AG04450 (cell line): ENCODE measurements around the gene HORMAD1. TPM values are rescaled to one million over a fixed set of nuclear protein-coding genes. Genes with fewer than 3 reads are reported as not detected.

ENCODE experiments used
- CTCF ChIA-PET: fragments of 300-600, 350-600 bp; formaldehyde crosslinking; extraction: SDS; loops from one replicate; lab custom pipeline; 2022; ENCODE audit warnings: antibody characterized with exemption, inconsistent platforms; lab: Charles Lee
- POLR2A ChIA-PET: fragments of 350-600 bp; formaldehyde crosslinking; extraction: SDS; loops from one replicate; lab custom pipeline; 2021; ENCODE audit warnings: antibody characterized with exemption, inconsistent platforms; lab: Yijun Ruan, JAX
- DNase-seq: peaks from one replicate; pipeline ENCODE4 v3.0.0-alpha.2; 2011; ENCODE audit warnings: low read depth, low spot score
- H3K27ac ChIP-seq: one replicate; pipeline ENCODE4 v1.5.1; 2012; ENCODE audit warnings: low read depth, low read length, control low read depth
- H3K27me3 ChIP-seq: one replicate; pipeline ENCODE4 v1.6.0; 2012; ENCODE audit warnings: low read length; ENCODE audit not compliant: control insufficient read depth, insufficient read depth
- H3K4me3 ChIP-seq: 2 replicates; pipeline ENCODE4 v1.5.1; 2011; ENCODE audit warnings: mild to moderate bottlenecking, low read depth, low read length, control low read depth
- H3K9me3 ChIP-seq: 2 replicates; pipeline ENCODE4 v1.5.1; 2012; ENCODE audit warnings: low read length; ENCODE audit not compliant: control insufficient read depth, insufficient read depth
- CTCF ChIP-seq: IDR thresholded peaks from 2 replicates; pipeline ENCODE4 v1.5.1; 2011; ENCODE audit warnings: low read depth, low read length, control low read depth, inconsistent platforms
- polyA plus RNA-seq: library from polyadenylated mRNA; depleted of rRNA; stranded (reverse); fragments of >200 nt; gene quantifications from 2 replicates; pipeline ENCODE4 v1.2.3, GENCODE V29; 2011

Gene HORMAD1
- polyA plus RNA-seq, 1 experiment: not detected

GRCh38 chr1:150683914-150684313 is 36.8 kb downstream of the HORMAD1 start:
- Histone ChIP-seq H3K27ac (no peak overlapping the region), H3K9me3 (no peaks in the 10 kb centered on the region), H3K27me3 (no peaks in the 10 kb centered on the region), H3K4me3 (no peak overlapping the region)
- ChIA-PET CTCF (interaction anchor here (0.6 kb wide), 2 partner anchors 15 to 28 kb away, joined by 3 read pairs; no protein-coding TSS in a partner anchor), POLR2A (interaction anchor here (0.6 to 0.7 kb wide), 2 partner anchors 10 to 83 kb away, joined by 4 to 5 read pairs; no protein-coding TSS in a partner anchor)
- no peak for TF ChIP-seq CTCF
- DNase-seq: no peak

GRCh38 chr1:150678988-150679387 is 41.7 kb downstream of the HORMAD1 start:
- TF ChIP-seq CTCF: no peak
- CTCF ChIA-PET: no interaction called here
- no peak overlapping the region for H3K27ac ChIP-seq
- DNase-seq: no peak
- no peaks in the 10 kb centered on the region for H3K27me3 ChIP-seq
- POLR2A ChIA-PET: no interaction called here
- no peak overlapping the region for H3K4me3 ChIP-seq
- no peaks in the 10 kb centered on the region for H3K9me3 ChIP-seq

GRCh38 chr1:150674881-150675280 is 45.8 kb downstream of the HORMAD1 start:
- no peak for TF ChIP-seq CTCF
- Histone ChIP-seq H3K27me3 (no peaks in the 10 kb centered on the region), H3K4me3 (no peak overlapping the region), H3K9me3 (no peaks in the 10 kb centered on the region), H3K27ac (no peak overlapping the region)
- POLR2A ChIA-PET: interaction anchor here (0.6 kb wide), 1 partner anchor 96 kb away, joined by 3 read pairs; the partner anchor contains the start of gene MCL1
- no peak for DNase-seq
- CTCF ChIA-PET: interaction anchor here (0.7 kb wide), 1 partner anchor 385 kb away, joined by 3 read pairs; the partner anchor contains the start of gene MLLT11

GRCh38 chr1:150663321-150663720 is 57.4 kb downstream of the HORMAD1 start:
- CTCF ChIA-PET: no interaction called here
- POLR2A ChIA-PET: no interaction called here

GRCh38 chr1:150662811-150663210 is 57.9 kb downstream of the HORMAD1 start:
- ChIA-PET CTCF (no interaction called here), POLR2A (no interaction called here)
- no peak for DNase-seq
- H3K27me3 ChIP-seq: no peaks in the 10 kb centered on the region
- TF ChIP-seq CTCF: no peak
- no peak overlapping the region for H3K27ac ChIP-seq
- no peak overlapping the region for H3K4me3 ChIP-seq
- no peaks in the 10 kb centered on the region for H3K9me3 ChIP-seq

More at GRCh38 chr1:150663321-150663720, 57.4 kb downstream of the HORMAD1 start:
- TF ChIP-seq CTCF: no peak
- no peaks in the 10 kb centered on the region for H3K27me3 ChIP-seq
- no peak overlapping the region for H3K4me3 ChIP-seq
- no peaks in the 10 kb centered on the region for H3K9me3 ChIP-seq
- DNase-seq: no peak
- H3K27ac ChIP-seq: no peak overlapping the region
